WTC11 (cell line): Measurements from ENCODE around the gene HSPBAP1. TPM values are rescaled to one million over a fixed set of nuclear protein-coding genes. Genes with fewer than 3 reads are reported as not detected.

Experiments used
- ATAC-seq: fragments of 200-7000 bp; cut with Tn5 transposase; 2 replicates; pipeline ENCODE4 v1.10.0; 2021; ENCODE audit warnings: mild to moderate bottlenecking, moderate library complexity
- CTCF ChIA-PET: fragments of 300-600 bp; sonication (Branson Sonifier 250); formaldehyde crosslinking; loops from one replicate; lab custom pipeline; 2021; ENCODE audit warnings: antibody characterized with exemption; lab: Charles Lee
- POLR2A ChIA-PET: fragments of 350-600 bp; sonication (Branson Sonifier 250); formaldehyde crosslinking; loops from one replicate; lab custom pipeline; 2021; ENCODE audit warnings: antibody characterized with exemption; lab: Charles Lee
- DNase-seq: peaks from one replicate; pipeline ENCODE4 v3.0.0; 2021; ENCODE audit warnings: low spot score
- H3K27ac Mint-ChIP-seq: 2 replicates; pipeline ENCODE4 v1.8.0; 2021; ENCODE audit warnings: mixed read lengths
- H3K27me3 Mint-ChIP-seq: 2 replicates; pipeline ENCODE4 v1.8.0; 2021; ENCODE audit warnings: low read depth, mild to moderate bottlenecking, moderate library complexity, mixed read lengths
- H3K36me3 Mint-ChIP-seq: 2 replicates; pipeline ENCODE4 v1.8.0; 2021; ENCODE audit warnings: mixed read lengths
- H3K4me1 Mint-ChIP-seq: 2 replicates; pipeline ENCODE4 v1.8.0; 2022; ENCODE audit warnings: mixed read lengths
- H3K4me3 Mint-ChIP-seq: 2 replicates; pipeline ENCODE4 v1.8.0; 2021; ENCODE audit warnings: mild to moderate bottlenecking, moderate library complexity, mixed read lengths
- H3K9me3 Mint-ChIP-seq: 2 replicates; pipeline ENCODE4 v1.8.0; 2021; ENCODE audit warnings: mixed read lengths
- AFF4 ChIP-seq: sonication (generic); formaldehyde crosslinking; IDR thresholded peaks from 2 replicates; pipeline ENCODE4 v1.8.1; 2023; ENCODE audit warnings: mild to moderate bottlenecking, missing genetic modification reagents, borderline replicate concordance
- CREM ChIP-seq: sonication (generic); formaldehyde crosslinking; IDR thresholded peaks from 2 replicates; pipeline ENCODE4 v1.8.1; 2022; ENCODE audit warnings: mild to moderate bottlenecking, missing genetic modification reagents, moderate library complexity
- E2F1 ChIP-seq: sonication (generic); formaldehyde crosslinking; IDR thresholded peaks from 2 replicates; pipeline ENCODE4 v1.8.0; 2022; ENCODE audit warnings: mild to moderate bottlenecking, missing genetic modification reagents
- ELF4 ChIP-seq: sonication (generic); formaldehyde crosslinking; IDR thresholded peaks from 2 replicates; pipeline ENCODE4 v1.8.1; 2022; ENCODE audit warnings: low read depth, mild to moderate bottlenecking, moderate library complexity, missing genetic modification reagents
- GRHL2 ChIP-seq: fragments of 250-450 bp; sonication (Bioruptor Pico); IDR thresholded peaks from 2 replicates; pipeline ENCODE4 v1.8.0; 2022; ENCODE audit warnings: mild to moderate bottlenecking, moderate library complexity; ENCODE audit not compliant: insufficient replicate concordance, severe bottlenecking
- HMGXB4 ChIP-seq: sonication (generic); formaldehyde crosslinking; IDR thresholded peaks from 2 replicates; pipeline ENCODE4 v1.8.1; 2023; ENCODE audit warnings: mild to moderate bottlenecking, moderate library complexity, missing genetic modification reagents
- JAZF1 ChIP-seq: fragments of 250-450 bp; sonication (Bioruptor Pico); IDR thresholded peaks from 2 replicates; pipeline ENCODE4 v1.9.0; 2021; ENCODE audit warnings: moderate library complexity, mild to moderate bottlenecking, inconsistent platforms
- MLX ChIP-seq: sonication (generic); formaldehyde crosslinking; IDR thresholded peaks from 2 replicates; pipeline ENCODE4 v1.8.1; 2023; ENCODE audit warnings: mild to moderate bottlenecking, missing genetic modification reagents, moderate library complexity
- MXD4 ChIP-seq: fragments of 250-450 bp; sonication (Bioruptor Pico); IDR thresholded peaks from 2 replicates; pipeline ENCODE4 v1.8.0; 2021; ENCODE audit warnings: mild to moderate bottlenecking, moderate library complexity, borderline replicate concordance
- PRDM15 ChIP-seq: sonication (generic); formaldehyde crosslinking; IDR thresholded peaks from 2 replicates; pipeline ENCODE4 v1.8.0; 2022; ENCODE audit warnings: missing genetic modification reagents
- TEAD1 ChIP-seq: sonication (generic); formaldehyde crosslinking; IDR thresholded peaks from 2 replicates; pipeline ENCODE4 v1.8.0; 2022; ENCODE audit warnings: mild to moderate bottlenecking, missing genetic modification reagents
- USF2 ChIP-seq: sonication (generic); formaldehyde crosslinking; IDR thresholded peaks from 2 replicates; pipeline ENCODE4 v1.8.1; 2023; ENCODE audit warnings: mild to moderate bottlenecking, missing genetic modification reagents, moderate library complexity
- ZNF532 ChIP-seq: fragments of 250-450 bp; sonication (Bioruptor Pico); IDR thresholded peaks from 2 replicates; pipeline ENCODE4 v1.9.0; 2021; ENCODE audit warnings: mild to moderate bottlenecking, borderline replicate concordance
- ZSCAN18 ChIP-seq: fragments of 250-450 bp; sonication (Bioruptor Pico); IDR thresholded peaks from 2 replicates; pipeline ENCODE4 v2.1.2; 2022; ENCODE audit warnings: mild to moderate bottlenecking, moderate library complexity
- total RNA-seq: library from RNA; stranded (reverse); gene quantifications from 3 replicates; pipeline ENCODE4 v1.2.3, GENCODE V29; 2021

The HSPBAP1 gene
- total RNA-seq, 1 experiment from 2014 or later = 9.1 TPM

GRCh38 chr3:122730240-122730639 is 63.4 kb downstream of the HSPBAP1 start (continued):
- no peak for TF ChIP-seq AFF4 (CRISPR knock-in tag)
- TF ChIP-seq HMGXB4 (CRISPR knock-in tag) = no peak
- TF ChIP-seq MXD4 = no peak
- TF ChIP-seq ZNF532 = no peak
- no peak for TF ChIP-seq GRHL2 (CRISPR knock-in tag)

GRCh38 chr3:122728756-122729514 is 64.7 kb downstream of the HSPBAP1 start:
- H3K36me3 Mint-ChIP-seq = peaks cover 46% of the 10 kb centered on the region
- 0 out of 2 replicates have a peak, but pooled peaks cover 3% of the 10 kb centered on the region for H3K4me1 Mint-ChIP-seq
- H3K4me3 Mint-ChIP-seq = no peak overlapping the region
- ChIA-PET POLR2A (interaction anchor here (0.7 kb wide), 1 partner anchor 288 kb away, joined by 3 read pairs; no protein-coding TSS in a partner anchor), CTCF (no interaction called here)
- ATAC-seq = no peak
- H3K27ac Mint-ChIP-seq = no peak overlapping the region
- H3K9me3 Mint-ChIP-seq = peaks cover 36% of the 10 kb centered on the region
- peaks cover 3% of the 10 kb centered on the region; the same call in 1 of the 2 replicates for H3K27me3 Mint-ChIP-seq
- no peak for DNase-seq
- TF ChIP-seq PRDM15 (no peak), MLX (CRISPR knock-in tag) (no peak), CREM (CRISPR knock-in tag) (no peak), TEAD1 (CRISPR knock-in tag) (no peak), ELF4 (CRISPR knock-in tag) (no peak), ZSCAN18 (no peak), E2F1 (CRISPR knock-in tag) (no peak), JAZF1 (no peak), USF2 (CRISPR knock-in tag) (no peak)
